22Rv1 (cell line): ENCODE measurements around the gene DMRTB1.

Experiments used
- H3K27ac ChIP-seq: fragments of 450-650 bp; 2 replicates; pipeline ENCODE4 v1.5.1; 2017
- ZFX ChIP-seq: fragments of 450-650 bp; IDR thresholded peaks from 2 replicates; pipeline ENCODE4 v1.6.1; 2017; ENCODE audit warnings: antibody characterized with exemption, borderline replicate concordance
- TF ChIP-seq, protein P1 (sequence below): fragments of 450-650 bp; IDR thresholded peaks from 2 replicates; pipeline ENCODE4 v1.5.1; 2017; ENCODE audit warnings: mild to moderate bottlenecking

Gene DMRTB1

DNA sequence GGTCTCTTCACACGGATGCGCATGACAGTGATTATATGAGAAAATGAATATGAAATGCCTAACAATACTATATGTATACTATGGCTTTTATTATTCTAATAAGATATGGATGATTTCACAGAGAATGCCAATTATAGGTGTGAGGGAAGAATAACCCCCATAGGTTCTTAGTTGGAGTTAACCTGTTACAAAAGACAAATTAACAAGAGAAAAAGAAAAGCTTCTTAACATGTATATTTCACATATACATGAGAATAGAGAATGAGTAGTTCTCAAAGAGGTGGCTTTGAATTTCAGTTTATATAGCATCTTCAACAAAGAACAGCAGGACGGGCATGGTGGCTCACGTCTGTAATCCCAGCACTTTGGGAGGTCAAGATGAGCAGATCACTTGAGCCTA is 24.0 kb upstream of the DMRTB1 start:
- TF ChIP-seq, protein P1, sequence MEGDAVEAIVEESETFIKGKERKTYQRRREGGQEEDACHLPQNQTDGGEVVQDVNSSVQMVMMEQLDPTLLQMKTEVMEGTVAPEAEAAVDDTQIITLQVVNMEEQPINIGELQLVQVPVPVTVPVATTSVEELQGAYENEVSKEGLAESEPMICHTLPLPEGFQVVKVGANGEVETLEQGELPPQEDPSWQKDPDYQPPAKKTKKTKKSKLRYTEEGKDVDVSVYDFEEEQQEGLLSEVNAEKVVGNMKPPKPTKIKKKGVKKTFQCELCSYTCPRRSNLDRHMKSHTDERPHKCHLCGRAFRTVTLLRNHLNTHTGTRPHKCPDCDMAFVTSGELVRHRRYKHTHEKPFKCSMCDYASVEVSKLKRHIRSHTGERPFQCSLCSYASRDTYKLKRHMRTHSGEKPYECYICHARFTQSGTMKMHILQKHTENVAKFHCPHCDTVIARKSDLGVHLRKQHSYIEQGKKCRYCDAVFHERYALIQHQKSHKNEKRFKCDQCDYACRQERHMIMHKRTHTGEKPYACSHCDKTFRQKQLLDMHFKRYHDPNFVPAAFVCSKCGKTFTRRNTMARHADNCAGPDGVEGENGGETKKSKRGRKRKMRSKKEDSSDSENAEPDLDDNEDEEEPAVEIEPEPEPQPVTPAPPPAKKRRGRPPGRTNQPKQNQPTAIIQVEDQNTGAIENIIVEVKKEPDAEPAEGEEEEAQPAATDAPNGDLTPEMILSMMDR = no peak
- no peak for TF ChIP-seq ZFX
- no peak overlapping the region for H3K27ac ChIP-seq

DNA sequence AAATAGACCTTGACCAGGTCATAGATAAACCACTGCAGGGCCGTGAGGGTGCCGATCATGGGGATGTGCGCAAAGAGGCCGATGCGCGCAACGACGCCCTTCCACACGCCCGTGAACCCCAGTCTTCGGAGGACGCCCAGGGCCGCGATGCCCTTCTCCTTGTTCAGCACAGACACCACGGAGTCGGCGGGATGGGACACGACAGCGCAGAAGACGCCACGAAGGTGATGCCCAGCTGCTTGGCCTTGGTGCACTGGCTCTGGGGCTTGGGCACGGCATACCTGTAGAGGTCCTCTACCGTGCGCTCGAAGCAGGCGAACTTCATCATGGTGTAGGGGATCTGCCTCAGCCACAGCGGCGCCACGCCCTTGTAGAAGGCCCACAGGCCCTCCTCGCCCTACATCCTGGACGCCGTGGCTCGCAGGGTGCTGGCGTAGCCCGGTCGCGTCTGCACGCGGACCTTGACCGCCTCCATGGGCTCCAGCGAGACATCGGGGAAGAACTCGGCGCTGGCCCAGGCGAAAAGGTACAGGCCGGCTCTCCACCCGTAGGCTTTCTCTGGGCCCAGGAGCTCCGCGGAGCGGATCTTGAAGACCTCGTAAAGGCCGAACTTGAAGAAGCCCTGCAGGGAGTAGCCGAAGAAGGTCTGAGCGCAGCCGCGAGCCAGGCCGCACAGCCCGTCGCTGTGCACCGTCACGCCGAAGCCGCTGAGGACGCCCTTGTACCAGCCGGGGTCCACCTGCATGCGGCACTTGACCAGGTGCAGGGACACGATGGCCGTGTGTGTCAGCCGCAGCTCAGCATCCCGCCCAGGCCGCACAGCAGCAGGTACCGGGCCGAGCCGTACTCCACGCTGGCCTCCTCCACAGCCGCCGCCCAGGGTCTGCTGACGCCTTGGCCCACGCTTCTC is 20.5 kb upstream of the DMRTB1 start:
- H3K27ac ChIP-seq = no peak overlapping the region
- TF ChIP-seq, protein P1 = no peak
- TF ChIP-seq ZFX = no peak

DNA sequence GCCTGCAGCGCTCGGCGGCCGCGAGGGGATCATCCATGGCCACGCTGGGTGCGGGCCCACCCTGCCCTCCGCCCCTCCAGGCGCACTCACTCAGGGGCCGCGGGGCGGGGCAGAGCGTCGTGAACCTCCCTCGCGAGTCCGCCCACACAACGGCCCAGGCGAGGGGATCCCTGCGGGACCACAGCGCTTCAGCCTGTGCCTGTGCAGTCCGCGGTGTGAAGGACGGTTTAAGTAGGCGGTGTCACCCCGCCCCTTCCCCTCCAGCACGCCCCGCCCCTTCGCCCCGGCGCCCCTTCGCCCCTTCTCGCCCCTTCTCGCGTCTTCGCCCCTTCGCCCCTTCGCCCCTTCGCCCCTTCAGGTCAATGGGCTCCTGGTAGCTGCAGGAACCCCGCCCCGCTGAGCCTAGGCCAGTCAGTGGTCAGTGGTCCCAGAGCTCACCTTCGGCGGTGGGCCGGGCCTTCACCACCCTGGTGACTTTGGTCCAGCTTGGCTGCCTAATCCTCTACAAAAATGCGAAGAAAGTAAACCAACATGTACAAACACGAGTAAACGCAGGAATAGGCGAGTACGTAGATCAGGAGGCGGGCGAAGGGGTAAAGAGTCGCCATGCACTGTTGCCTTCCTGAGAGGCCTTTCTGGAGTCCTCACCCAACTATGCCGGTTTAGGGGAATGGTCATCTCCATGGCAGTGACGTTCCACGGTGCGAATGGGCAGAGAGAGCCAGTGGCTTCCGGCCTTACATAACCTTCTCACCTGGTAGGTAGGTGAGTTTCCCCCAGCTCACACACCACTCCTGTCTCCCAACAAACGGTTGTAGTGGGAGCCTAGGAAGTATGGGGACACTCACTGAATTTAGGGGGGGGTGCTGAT is 19.6 kb upstream of the DMRTB1 start:
- no peak for TF ChIP-seq ZFX
- TF ChIP-seq, protein P1 = no peak
- H3K27ac ChIP-seq = no peak overlapping the region

DNA sequence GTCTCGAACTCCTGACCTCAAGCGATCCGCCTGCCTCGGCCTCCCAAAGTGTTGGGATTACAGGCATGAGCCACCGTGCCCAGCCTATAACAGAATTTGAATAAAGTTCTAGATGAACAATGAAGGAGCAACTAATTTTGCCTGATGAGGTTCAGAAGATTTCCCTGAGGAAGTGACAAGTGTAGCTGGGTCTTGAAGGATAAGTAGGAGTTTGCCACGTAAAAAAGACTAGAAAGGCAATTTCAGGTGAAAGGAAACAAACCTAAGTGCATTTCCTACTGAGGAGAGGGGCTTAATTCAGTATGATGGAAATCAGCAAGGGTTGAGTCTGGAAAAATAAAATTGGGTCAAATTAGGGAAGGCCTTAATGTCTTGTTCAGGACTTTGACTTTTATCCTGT is 18.6 kb upstream of the DMRTB1 start:
- H3K27ac ChIP-seq = no peak overlapping the region
- TF ChIP-seq, protein P1 = no peak
- no peak for TF ChIP-seq ZFX

DNA sequence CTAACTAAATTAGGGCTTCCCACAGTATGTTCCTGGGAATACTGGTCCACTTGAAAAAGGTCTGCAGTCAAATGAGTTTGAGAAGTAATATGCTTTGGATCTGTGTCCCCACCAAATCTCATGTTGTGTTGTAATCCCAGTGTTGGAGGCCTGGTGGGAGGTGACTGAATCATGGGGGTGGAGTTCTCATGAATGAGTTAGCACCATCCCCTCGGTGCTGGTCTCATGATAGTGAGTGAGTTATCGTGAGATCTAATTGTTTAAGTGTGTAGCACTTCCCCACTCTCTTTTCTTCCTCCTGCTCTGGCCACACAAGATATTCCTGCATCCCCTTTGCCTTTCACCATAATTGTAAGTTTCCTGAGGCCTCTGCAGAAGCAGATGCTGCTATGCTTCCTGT is 16.9 kb upstream of the DMRTB1 start:
- no peak overlapping the region for H3K27ac ChIP-seq
- TF ChIP-seq ZFX = no peak
- TF ChIP-seq, protein P1 = no peak

DNA sequence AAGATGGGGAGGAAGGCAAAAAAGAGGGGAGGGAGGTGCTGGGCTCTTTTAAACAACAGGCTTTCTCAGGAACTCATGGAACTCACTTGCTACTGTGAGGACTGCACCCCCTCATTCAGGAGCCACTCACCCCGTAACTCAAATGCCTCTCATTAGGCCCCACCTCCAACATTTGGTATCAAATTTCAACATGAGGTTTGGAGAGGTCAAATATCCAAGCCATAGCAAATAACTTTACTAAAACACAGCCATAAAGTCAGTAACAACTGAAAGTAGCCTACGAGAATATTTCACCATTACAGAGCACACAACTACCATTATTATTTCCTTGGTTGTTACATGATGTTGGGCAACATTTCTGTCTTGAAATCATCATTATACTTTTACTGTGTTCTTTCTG is 13.1 kb upstream of the DMRTB1 start:
- H3K27ac ChIP-seq = no peak overlapping the region
- TF ChIP-seq ZFX = no peak
- TF ChIP-seq, protein P1 = no peak
